Measurements from ENCODE around the gene DCAF15.
"Not testable (repeated sequence)": the region's sequence is repeated elsewhere in the genome, so short reads cannot be mapped to it uniquely, and the experiment has no call there.

DCAF15 gene

GRCh38 chr19:13952154-13952930 is at the start of gene DCAF15:
Gene DCAF15 (plus strand): TSS chr19:13952509. CDS start chr19:13952513, 4 bp downstream.
- peak; percentile 99 for DNase-seq (ENCODE audit: low read depth in 2 of 2)

GRCh38 chr19:13902993-13903555 is 49.2 kb upstream of the DCAF15 start:
- no peak for DNase-seq (ENCODE audit: low read depth in 2 of 2)

- peak; percentile 93 to 97 for DNase-seq (ENCODE audit: low read depth in 2 of 2)
Measured at GRCh38 chr19:13905634-13906520, 46.4 kb upstream of the DCAF15 start, which contains the start of the genes BRME1 and CC2D1A. Gene BRME1 (minus strand): TSS chr19:13906117. CDS start chr19:13904892, 1,225 bp downstream. Gene CC2D1A (plus strand): TSS chr19:13906201. CDS start chr19:13906442, 241 bp downstream.

- peak in 1 of 2 donors; percentile 15 for DNase-seq (ENCODE audit: low read depth in 2 of 2)
Measured at GRCh38 chr19:13906521-13906904, 45.8 kb upstream of the DCAF15 start.

- DNase-seq (ENCODE audit: low read depth in 2 of 2) = no peak
Measured at GRCh38 chr19:13906910-13907309, 45.4 kb upstream of the DCAF15 start.

GRCh38 chr19:13908674-13909073 is 43.6 kb upstream of the DCAF15 start:
- DNase-seq (ENCODE audit: low read depth in 2 of 2) = no peak

GRCh38 chr19:13909430-13909829 is 42.9 kb upstream of the DCAF15 start:
- no peak for DNase-seq (ENCODE audit: low read depth in 2 of 2)

GRCh38 chr19:13913352-13913751 is 39.0 kb upstream of the DCAF15 start:
- no peak for DNase-seq (ENCODE audit: low read depth in 2 of 2)

- no peak for DNase-seq (ENCODE audit: low read depth in 2 of 2)
Measured at GRCh38 chr19:13914777-13915176, 37.5 kb upstream of the DCAF15 start.

- DNase-seq (ENCODE audit: low read depth in 2 of 2) = no peak
Measured at GRCh38 chr19:13917888-13918406, 34.4 kb upstream of the DCAF15 start.

- DNase-seq (ENCODE audit: low read depth in 2 of 2) = no peak
Measured at GRCh38 chr19:13918726-13919411, 33.4 kb upstream of the DCAF15 start.

- no peak for DNase-seq (ENCODE audit: low read depth in 2 of 2)
Measured at GRCh38 chr19:13920524-13920923, 31.8 kb upstream of the DCAF15 start.

- peak in 1 of 2 donors; percentile 28 for DNase-seq (ENCODE audit: low read depth in 2 of 2)
Measured at GRCh38 chr19:13920940-13921747, 31.2 kb upstream of the DCAF15 start.

GRCh38 chr19:13922118-13922517 is 30.2 kb upstream of the DCAF15 start:
- not testable (repeated sequence) for DNase-seq (ENCODE audit: low read depth in 2 of 2)

- DNase-seq (ENCODE audit: low read depth in 2 of 2) = no peak
Measured at GRCh38 chr19:13923194-13923987, 28.9 kb upstream of the DCAF15 start.

GRCh38 chr19:13926010-13926409 is 26.3 kb upstream of the DCAF15 start:
- DNase-seq (ENCODE audit: low read depth in 2 of 2) = no peak

GRCh38 chr19:13926715-13927114 is 25.6 kb upstream of the DCAF15 start:
- DNase-seq (ENCODE audit: low read depth in 2 of 2) = no peak

GRCh38 chr19:13929340-13929739 is 23.0 kb upstream of the DCAF15 start:
- no peak for DNase-seq (ENCODE audit: low read depth in 2 of 2)

GRCh38 chr19:13929956-13930355 is 22.4 kb upstream of the DCAF15 start:
- DNase-seq (ENCODE audit: low read depth in 2 of 2) = no peak

- DNase-seq (ENCODE audit: low read depth in 2 of 2) = no peak
Measured at GRCh38 chr19:13930402-13930801, 21.9 kb upstream of the DCAF15 start.
